22Rv1 (cell line): Measurements from ENCODE around the gene FAM234B.

Source experiments
- ZFX ChIP-seq: fragments of 450-650 bp; IDR thresholded peaks from 2 replicates; pipeline ENCODE4 v1.6.1; 2017; ENCODE audit warnings: antibody characterized with exemption, borderline replicate concordance
- TF ChIP-seq, protein P1 (sequence below): fragments of 450-650 bp; IDR thresholded peaks from 2 replicates; pipeline ENCODE4 v1.5.1; 2017; ENCODE audit warnings: mild to moderate bottlenecking

GRCh38 chr12:13116259-13116658 lies 72.1 kb downstream of the FAM234B start:
- TF ChIP-seq, protein P1, sequence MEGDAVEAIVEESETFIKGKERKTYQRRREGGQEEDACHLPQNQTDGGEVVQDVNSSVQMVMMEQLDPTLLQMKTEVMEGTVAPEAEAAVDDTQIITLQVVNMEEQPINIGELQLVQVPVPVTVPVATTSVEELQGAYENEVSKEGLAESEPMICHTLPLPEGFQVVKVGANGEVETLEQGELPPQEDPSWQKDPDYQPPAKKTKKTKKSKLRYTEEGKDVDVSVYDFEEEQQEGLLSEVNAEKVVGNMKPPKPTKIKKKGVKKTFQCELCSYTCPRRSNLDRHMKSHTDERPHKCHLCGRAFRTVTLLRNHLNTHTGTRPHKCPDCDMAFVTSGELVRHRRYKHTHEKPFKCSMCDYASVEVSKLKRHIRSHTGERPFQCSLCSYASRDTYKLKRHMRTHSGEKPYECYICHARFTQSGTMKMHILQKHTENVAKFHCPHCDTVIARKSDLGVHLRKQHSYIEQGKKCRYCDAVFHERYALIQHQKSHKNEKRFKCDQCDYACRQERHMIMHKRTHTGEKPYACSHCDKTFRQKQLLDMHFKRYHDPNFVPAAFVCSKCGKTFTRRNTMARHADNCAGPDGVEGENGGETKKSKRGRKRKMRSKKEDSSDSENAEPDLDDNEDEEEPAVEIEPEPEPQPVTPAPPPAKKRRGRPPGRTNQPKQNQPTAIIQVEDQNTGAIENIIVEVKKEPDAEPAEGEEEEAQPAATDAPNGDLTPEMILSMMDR, result no peak
- TF ChIP-seq ZFX, result no peak
